ENCODE results near the gene PLA2G6.

PLA2G6 gene

DNA sequence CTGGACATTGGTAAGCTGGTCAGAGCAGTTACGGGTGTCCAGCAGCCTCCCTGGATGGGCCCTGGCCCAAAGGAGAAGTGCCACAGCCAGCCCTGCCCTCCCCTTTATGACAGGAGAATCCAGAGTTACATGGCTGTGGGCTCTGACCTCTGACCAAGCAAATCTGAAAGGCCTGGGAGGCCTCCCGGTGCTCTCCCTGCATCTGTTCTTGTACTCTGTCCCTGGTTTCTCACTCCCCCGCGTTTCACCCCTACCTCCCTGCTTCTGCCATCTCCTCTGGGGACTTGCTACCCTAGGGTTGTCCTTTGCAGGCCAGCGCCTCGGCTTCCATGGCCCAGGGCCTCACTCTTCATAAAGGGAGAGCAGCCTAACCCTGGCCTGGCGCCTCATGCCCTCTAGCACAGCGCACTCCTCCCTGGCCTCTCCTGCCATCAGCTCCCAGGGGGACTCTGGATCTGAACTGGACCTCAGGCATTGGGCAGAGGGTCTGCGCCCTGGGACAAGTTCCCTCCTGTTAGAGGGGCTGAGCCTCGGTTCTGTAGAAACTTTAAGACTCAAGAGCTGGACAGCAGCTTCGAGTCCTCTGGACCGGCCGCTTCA, 113.8 kb downstream of the PLA2G6 start:
- Histone ChIP-seq H4K8ac (ENCODE audit: low read depth, low read length) (no peak overlapping the region), H3K14ac (ENCODE audit: low read length) (no peak overlapping the region), H3K9me3 (ENCODE audit: insufficient read depth, low read depth, low read length) (no peaks in the 10 kb centered on the region), H2BK12ac (ENCODE audit: low read length) (no peak overlapping the region), H3K4me2 (ENCODE audit: low read length) (no peak overlapping the region), H3K79me1 (ENCODE audit: low read length) (no peaks in the 10 kb centered on the region), H4K91ac (ENCODE audit: low read depth, low read length) (no peak overlapping the region), H2BK120ac (ENCODE audit: insufficient read depth, low read length, poor library complexity) (no peak overlapping the region), H3K4me1 (ENCODE audit: control insufficient read depth in 1 of 2, insufficient read depth in 2 of 2, low read length in 2 of 2) (no peaks in the 10 kb centered on the region), H2AFZ (ENCODE audit: insufficient read depth, low read length, poor library complexity) (no peak overlapping the region), H4K12ac (ENCODE audit: low read depth, low read length) (no peak overlapping the region), H3K4me3 (ENCODE audit: low read depth, low read length) (no peak overlapping the region), H3K18ac (ENCODE audit: low read length) (no peak overlapping the region), H3K27ac (ENCODE audit: low read depth, low read length) (no peak overlapping the region), H2BK5ac (ENCODE audit: low read depth, low read length, poor library complexity) (no peak overlapping the region), H2AK5ac (ENCODE audit: low read length) (no peak overlapping the region), H3K4ac (ENCODE audit: low read depth, low read length) (no peak overlapping the region), H3K9ac (ENCODE audit: low read length) (no peak overlapping the region), H3K36me3 (ENCODE audit: control insufficient read depth in 1 of 2, insufficient read depth in 2 of 2, low read length in 2 of 2) (peaks cover 66 to 69% of the 10 kb centered on the region in 2 experiments), H3K27me3 (ENCODE audit: insufficient read depth, low read length) (no peaks in the 10 kb centered on the region), H3K23ac (ENCODE audit: low read length) (no peak overlapping the region), H3K79me2 (ENCODE audit: control insufficient read depth, insufficient read depth, low read length, poor library complexity) (no peaks in the 10 kb centered on the region)
- DNase-seq = no peak
- WGBS (ENCODE audit: extremely low coverage, insufficient coverage, insufficient read length) = no CpG with 5 or more reads among the region's 13 CpGs

DNA sequence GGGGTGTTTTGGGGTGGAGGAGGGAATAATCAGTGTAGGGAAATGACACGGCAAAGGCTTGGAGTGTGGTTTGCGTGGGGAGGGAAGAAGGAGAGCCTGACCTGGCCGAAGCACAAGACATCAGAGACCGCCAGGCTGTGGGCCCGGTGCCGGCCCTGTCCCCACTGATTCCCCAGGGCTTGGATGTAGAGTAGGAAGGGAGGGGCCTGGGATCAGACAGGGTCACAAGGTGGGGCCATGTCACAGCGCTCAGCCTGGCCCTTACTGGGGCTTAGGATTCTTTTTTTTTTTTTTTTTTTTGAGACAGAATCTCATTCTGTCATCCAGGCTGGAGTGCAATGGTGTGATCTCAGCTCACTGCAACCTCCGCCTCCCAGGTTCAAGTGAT, 114.6 kb downstream of the PLA2G6 start:
- no peak overlapping the region for H2BK12ac ChIP-seq (ENCODE audit: low read length)
- H4K12ac ChIP-seq (ENCODE audit: low read depth, low read length) = no peak overlapping the region
- DNase-seq = no peak
- no peak overlapping the region for H3K18ac ChIP-seq (ENCODE audit: low read length)
- H3K27ac ChIP-seq (ENCODE audit: low read depth, low read length) = no peak overlapping the region
- H3K79me1 ChIP-seq (ENCODE audit: low read length) = no peaks in the 10 kb centered on the region
- no peak overlapping the region for H2AK5ac ChIP-seq (ENCODE audit: low read length)
- no peak overlapping the region for H3K9ac ChIP-seq (ENCODE audit: low read length)
- WGBS (ENCODE audit: extremely low coverage, insufficient coverage, insufficient read length) = 100% methylated on average over 2 of the region's 8 CpGs
- no peaks in the 10 kb centered on the region for H3K4me1 ChIP-seq (ENCODE audit: control insufficient read depth in 1 of 2, insufficient read depth in 2 of 2, low read length in 2 of 2)
- H3K14ac ChIP-seq (ENCODE audit: low read length) = no peak overlapping the region
- H3K4ac ChIP-seq (ENCODE audit: low read depth, low read length) = no peak overlapping the region
- no peak overlapping the region for H4K91ac ChIP-seq (ENCODE audit: low read depth, low read length)
- no peaks in the 10 kb centered on the region for H3K27me3 ChIP-seq (ENCODE audit: insufficient read depth, low read length)
- no peaks in the 10 kb centered on the region for H3K9me3 ChIP-seq (ENCODE audit: insufficient read depth, low read depth, low read length)
- H2BK5ac ChIP-seq (ENCODE audit: low read depth, low read length, poor library complexity) = no peak overlapping the region
- no peaks in the 10 kb centered on the region for H3K79me2 ChIP-seq (ENCODE audit: control insufficient read depth, insufficient read depth, low read length, poor library complexity)
- H3K4me3 ChIP-seq (ENCODE audit: low read depth, low read length) = no peak overlapping the region
- no peak overlapping the region for H3K23ac ChIP-seq (ENCODE audit: low read length)
- H2BK120ac ChIP-seq (ENCODE audit: insufficient read depth, low read length, poor library complexity) = no peak overlapping the region
- no peak overlapping the region for H4K8ac ChIP-seq (ENCODE audit: low read depth, low read length)
- H3K36me3 ChIP-seq (ENCODE audit: control insufficient read depth in 1 of 2, insufficient read depth in 2 of 2, low read length in 2 of 2) = peaks cover 58 to 60% of the 10 kb centered on the region in 2 experiments
- H3K4me2 ChIP-seq (ENCODE audit: low read length) = no peak overlapping the region
- no peak overlapping the region for H2AFZ ChIP-seq (ENCODE audit: insufficient read depth, low read length, poor library complexity)

DNA sequence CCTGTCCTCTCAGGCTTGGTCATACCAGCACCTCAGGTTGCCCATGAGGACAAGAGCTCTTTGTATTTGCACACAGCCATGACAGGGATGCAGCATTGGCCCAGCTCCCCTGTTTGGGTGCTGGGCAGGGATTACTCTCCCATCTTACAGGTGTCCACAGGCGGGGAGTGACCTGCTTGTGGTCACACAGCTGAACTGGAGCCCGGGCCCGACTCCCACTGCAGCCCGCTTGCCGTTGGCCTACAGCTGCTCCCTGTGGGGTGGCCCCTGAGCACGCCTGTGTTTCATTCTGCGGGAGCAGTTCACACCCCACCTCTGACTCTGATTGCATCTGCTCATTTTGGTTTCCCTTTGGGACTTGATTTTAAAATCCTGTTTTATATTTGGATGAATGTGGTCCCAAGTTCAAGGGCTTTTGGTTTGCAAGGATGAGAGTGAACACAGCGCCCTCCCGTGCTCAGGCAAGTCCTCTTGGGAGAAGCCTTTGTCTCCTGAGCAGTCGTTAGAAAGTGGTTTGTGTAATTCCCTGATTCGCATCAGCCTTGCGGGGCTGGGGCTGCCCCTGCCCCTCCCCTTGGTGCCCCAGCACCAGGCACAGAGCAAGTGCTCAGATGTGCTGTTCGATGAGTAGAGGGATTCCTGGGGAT, 115.1 kb downstream of the PLA2G6 start:
- Histone ChIP-seq H3K27me3 (ENCODE audit: insufficient read depth, low read length) (no peaks in the 10 kb centered on the region), H3K14ac (ENCODE audit: low read length) (no peak overlapping the region), H3K4me2 (ENCODE audit: low read length) (no peak overlapping the region), H2BK12ac (ENCODE audit: low read length) (no peak overlapping the region), H3K36me3 (ENCODE audit: control insufficient read depth in 1 of 2, insufficient read depth in 2 of 2, low read length in 2 of 2) (peaks cover 56 to 57% of the 10 kb centered on the region in 2 experiments), H2AFZ (ENCODE audit: insufficient read depth, low read length, poor library complexity) (no peak overlapping the region), H4K8ac (ENCODE audit: low read depth, low read length) (no peak overlapping the region), H3K18ac (ENCODE audit: low read length) (no peak overlapping the region), H3K4me3 (ENCODE audit: low read depth, low read length) (no peak overlapping the region), H3K79me2 (ENCODE audit: control insufficient read depth, insufficient read depth, low read length, poor library complexity) (no peaks in the 10 kb centered on the region), H3K27ac (ENCODE audit: low read depth, low read length) (no peak overlapping the region), H3K23ac (ENCODE audit: low read length) (no peak overlapping the region), H4K91ac (ENCODE audit: low read depth, low read length) (no peak overlapping the region), H3K79me1 (ENCODE audit: low read length) (no peaks in the 10 kb centered on the region), H2BK5ac (ENCODE audit: low read depth, low read length, poor library complexity) (no peak overlapping the region), H3K4ac (ENCODE audit: low read depth, low read length) (no peak overlapping the region), H3K9me3 (ENCODE audit: insufficient read depth, low read depth, low read length) (no peaks in the 10 kb centered on the region), H4K12ac (ENCODE audit: low read depth, low read length) (no peak overlapping the region), H3K9ac (ENCODE audit: low read length) (no peak overlapping the region), H3K4me1 (ENCODE audit: control insufficient read depth in 1 of 2, insufficient read depth in 2 of 2, low read length in 2 of 2) (no peaks in the 10 kb centered on the region), H2AK5ac (ENCODE audit: low read length) (no peak overlapping the region), H2BK120ac (ENCODE audit: insufficient read depth, low read length, poor library complexity) (no peak overlapping the region)
- DNase-seq = no peak
- no CpG with 5 or more reads among the region's 13 CpGs for WGBS (ENCODE audit: extremely low coverage, insufficient coverage, insufficient read length)

DNA sequence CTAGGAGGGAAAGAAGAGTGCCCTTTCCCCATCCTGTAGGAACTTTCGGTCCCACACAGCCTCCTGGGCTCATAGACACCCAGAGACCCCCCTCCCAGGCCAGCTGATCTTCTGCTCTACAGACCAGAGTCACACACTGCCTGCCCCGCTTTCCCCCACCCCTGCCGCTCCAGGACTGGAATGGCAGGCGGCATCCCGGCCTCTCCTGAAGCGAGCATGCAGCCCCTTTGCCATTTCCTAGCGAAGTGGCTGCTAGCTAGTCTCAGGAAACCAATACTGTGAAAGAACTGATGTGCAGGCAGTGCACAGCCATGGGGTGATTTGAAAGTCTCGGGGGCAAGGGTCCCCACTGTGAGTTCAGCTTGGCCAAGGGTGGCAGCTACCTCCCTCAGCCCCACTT, 116.1 kb downstream of the PLA2G6 start:
- H2AFZ ChIP-seq (ENCODE audit: insufficient read depth, low read length, poor library complexity) = no peak overlapping the region
- no peak for DNase-seq
- no CpG with 5 or more reads among the region's 8 CpGs for WGBS (ENCODE audit: extremely low coverage, insufficient coverage, insufficient read length)

More for the DNA sequence above, 116.1 kb downstream of the PLA2G6 start:
- H3K14ac ChIP-seq (ENCODE audit: low read length) = no peak overlapping the region
- no peak overlapping the region for H3K23ac ChIP-seq (ENCODE audit: low read length)
- peaks cover 50 to 52% of the 10 kb centered on the region in 2 experiments for H3K36me3 ChIP-seq (ENCODE audit: control insufficient read depth in 1 of 2, insufficient read depth in 2 of 2, low read length in 2 of 2)
- H4K12ac ChIP-seq (ENCODE audit: low read depth, low read length) = no peak overlapping the region
- no peaks in the 10 kb centered on the region for H3K4me1 ChIP-seq (ENCODE audit: control insufficient read depth in 1 of 2, insufficient read depth in 2 of 2, low read length in 2 of 2)
- no peak overlapping the region for H3K4ac ChIP-seq (ENCODE audit: low read depth, low read length)
- no peak overlapping the region for H3K27ac ChIP-seq (ENCODE audit: low read depth, low read length)
- H2BK120ac ChIP-seq (ENCODE audit: insufficient read depth, low read length, poor library complexity) = no peak overlapping the region
- no peaks in the 10 kb centered on the region for H3K79me2 ChIP-seq (ENCODE audit: control insufficient read depth, insufficient read depth, low read length, poor library complexity)
- no peak overlapping the region for H4K91ac ChIP-seq (ENCODE audit: low read depth, low read length)
- H3K4me3 ChIP-seq (ENCODE audit: low read depth, low read length) = no peak overlapping the region
- no peak overlapping the region for H3K4me2 ChIP-seq (ENCODE audit: low read length)
- H2BK12ac ChIP-seq (ENCODE audit: low read length) = no peak overlapping the region
- no peaks in the 10 kb centered on the region for H3K79me1 ChIP-seq (ENCODE audit: low read length)
- H2AK5ac ChIP-seq (ENCODE audit: low read length) = no peak overlapping the region
- H3K9ac ChIP-seq (ENCODE audit: low read length) = no peak overlapping the region
- no peak overlapping the region for H2BK5ac ChIP-seq (ENCODE audit: low read depth, low read length, poor library complexity)
- H3K18ac ChIP-seq (ENCODE audit: low read length) = no peak overlapping the region
- H3K9me3 ChIP-seq (ENCODE audit: insufficient read depth, low read depth, low read length) = no peaks in the 10 kb centered on the region
- no peaks in the 10 kb centered on the region for H3K27me3 ChIP-seq (ENCODE audit: insufficient read depth, low read length)
- H4K8ac ChIP-seq (ENCODE audit: low read depth, low read length) = no peak overlapping the region
